GM08714 (cell line): ENCODE results near the gene CADM1.

Experiments
- H3K4me3 ChIP-seq: fragments of 200-500 bp; sonication (Bioruptor generic); 2 replicates; pipeline ENCODE4 v1.5.1; 2014; ENCODE audit warnings: mild to moderate bottlenecking, low read length, inconsistent platforms
- ZNF274 ChIP-seq: IDR thresholded peaks from 2 replicates; pipeline ENCODE4 v1.6.1; 2012; ENCODE audit warnings: mild to moderate bottlenecking, low read depth, low read length

The CADM1 gene

GRCh38 chr11:115501893-115502589 lies 2.2 kb downstream of the CADM1 start:
- H3K4me3 ChIP-seq, result peak overlapping the region; percentile 14
- no peak for TF ChIP-seq ZNF274

GRCh38 chr11:115501502-115501892 lies 2.7 kb downstream of the CADM1 start:
- no peak for TF ChIP-seq ZNF274
- H3K4me3 ChIP-seq, result no peak overlapping the region

GRCh38 chr11:115500547-115501501 lies 3.4 kb downstream of the CADM1 start:
- no peak for TF ChIP-seq ZNF274
- H3K4me3 ChIP-seq, result no peak overlapping the region

GRCh38 chr11:115499891-115500290 lies 4.3 kb downstream of the CADM1 start:
- no peak overlapping the region for H3K4me3 ChIP-seq
- TF ChIP-seq ZNF274, result no peak

- H3K4me3 ChIP-seq, result no peak overlapping the region
- no peak for TF ChIP-seq ZNF274
These were observed 4.9 kb downstream of the CADM1 start for GRCh38 chr11:115499241-115499799.

- TF ChIP-seq ZNF274, result no peak
- no peak overlapping the region for H3K4me3 ChIP-seq
These were observed 5.9 kb downstream of the CADM1 start for GRCh38 chr11:115498354-115498753.

- TF ChIP-seq ZNF274, result no peak
- H3K4me3 ChIP-seq, result no peak overlapping the region
These were observed 6.9 kb downstream of the CADM1 start for GRCh38 chr11:115497303-115497702.

GRCh38 chr11:115496892-115497291 lies 7.3 kb downstream of the CADM1 start:
- no peak for TF ChIP-seq ZNF274
- H3K4me3 ChIP-seq, result no peak overlapping the region

GRCh38 chr11:115493905-115494304 lies 10.3 kb downstream of the CADM1 start:
- no peak overlapping the region for H3K4me3 ChIP-seq
- no peak for TF ChIP-seq ZNF274

- no peak overlapping the region for H3K4me3 ChIP-seq
- TF ChIP-seq ZNF274, result no peak
These were observed 10.7 kb downstream of the CADM1 start for GRCh38 chr11:115493488-115493887.

- H3K4me3 ChIP-seq, result no peak overlapping the region
- no peak for TF ChIP-seq ZNF274
These were observed 14.7 kb downstream of the CADM1 start for GRCh38 chr11:115489466-115489865.

- no peak overlapping the region for H3K4me3 ChIP-seq
- TF ChIP-seq ZNF274, result no peak
These were observed 15.3 kb downstream of the CADM1 start for GRCh38 chr11:115488945-115489344.

- H3K4me3 ChIP-seq, result no peak overlapping the region
- TF ChIP-seq ZNF274, result no peak
These were observed 22.7 kb downstream of the CADM1 start for GRCh38 chr11:115481528-115481927.

- no peak overlapping the region for H3K4me3 ChIP-seq
- TF ChIP-seq ZNF274, result no peak
These were observed 23.6 kb downstream of the CADM1 start for GRCh38 chr11:115480611-115481010.

GRCh38 chr11:115477410-115477809 lies 26.8 kb downstream of the CADM1 start:
- no peak overlapping the region for H3K4me3 ChIP-seq
- TF ChIP-seq ZNF274, result no peak
